Neural cell (in vitro differentiated cells): ENCODE measurements around the gene PLVAP. TPM values are rescaled to one million over a fixed set of nuclear protein-coding genes. Genes with fewer than 3 reads are reported as not detected.

ENCODE experiments used
- H2AFZ ChIP-seq: fragments of 200-600, 300-800 bp; sonication (generic), shearing (Covaris generic); 2 replicates; pipeline ENCODE4 v1.6.0; 2014; ENCODE audit warnings: low read depth, mild to moderate bottlenecking, antibody characterized with exemption, low read length, moderate library complexity
- H3F3A ChIP-seq: fragments of 200-600 bp; shearing (Covaris generic); 2 replicates; pipeline ENCODE4 v1.6.1; 2016; ENCODE audit warnings: mild to moderate bottlenecking, moderate library complexity, mixed read lengths, antibody characterized with exemption, low read length; ENCODE audit not compliant: insufficient read depth, poor library complexity, severe bottlenecking
- H3K27ac ChIP-seq: fragments of 200-600, 300-800 bp; sonication (generic), shearing (Covaris generic); 2 replicates; pipeline ENCODE4 v1.5.1; 2014; ENCODE audit warnings: mild to moderate bottlenecking, low read length, moderate library complexity
- H3K27me3 ChIP-seq: fragments of 300-800, 200-600 bp; sonication (generic), shearing (Covaris generic); 2 replicates; pipeline ENCODE4 v1.6.0; 2014; ENCODE audit warnings: mild to moderate bottlenecking, low read depth, low read length, moderate library complexity; ENCODE audit not compliant: insufficient read depth
- H3K36me3 ChIP-seq: fragments of 300-800, 200-600 bp; sonication (generic), shearing (Covaris generic); 2 replicates; pipeline ENCODE4 v1.5.1; 2014; ENCODE audit warnings: mild to moderate bottlenecking, antibody characterized with exemption, low read length, moderate library complexity; ENCODE audit not compliant: insufficient read depth
- H3K4me2 ChIP-seq: fragments of 300-800, 200-600 bp; sonication (generic), shearing (Covaris generic); 2 replicates; pipeline ENCODE4 v1.6.0; 2014; ENCODE audit warnings: mild to moderate bottlenecking, low read length
- H3K4me3 ChIP-seq: fragments of 300-800, 200-600 bp; sonication (generic), shearing (Covaris generic); 2 replicates; pipeline ENCODE4 v1.5.1; 2014; ENCODE audit warnings: mild to moderate bottlenecking, low read length, moderate library complexity
- H3K79me2 ChIP-seq: fragments of 200-600 bp; shearing (Covaris generic); replicated peaks from 2 replicates; pipeline ENCODE4 v1.6.0; 2014; ENCODE audit warnings: mild to moderate bottlenecking, low read length, moderate library complexity; ENCODE audit not compliant: insufficient read depth
- H3K9ac ChIP-seq: fragments of 300-800, 200-600 bp; sonication (generic), shearing (Covaris generic); 2 replicates; pipeline ENCODE4 v1.6.1; 2016; ENCODE audit warnings: mild to moderate bottlenecking, low read length, mixed read lengths
- H3K9me2 ChIP-seq: fragments of 200-600 bp; shearing (Covaris generic); 2 replicates; pipeline ENCODE4 v1.6.1; 2016; ENCODE audit warnings: mild to moderate bottlenecking, low read length, mixed read lengths; ENCODE audit not compliant: insufficient read depth
- H3K9me3 ChIP-seq: fragments of 200-600, 300-800 bp; sonication (generic), shearing (Covaris generic); 2 replicates; pipeline ENCODE4 v1.6.1; 2016; ENCODE audit warnings: mild to moderate bottlenecking, mixed run types, low read length, moderate library complexity, mixed read lengths
- H4K20me1 ChIP-seq: fragments of 200-600 bp; shearing (Covaris generic); 2 replicates; pipeline ENCODE4 v1.6.1; 2016; ENCODE audit warnings: mild to moderate bottlenecking, mixed run types; ENCODE audit not compliant: insufficient read depth
- EP300 ChIP-seq: fragments of 450-650 bp; conservative IDR thresholded peaks from 2 replicates; pipeline ENCODE4 v1.6.1; 2014; ENCODE audit warnings: antibody characterized with exemption, mild to moderate bottlenecking, moderate library complexity; ENCODE audit not compliant: poor library complexity, severe bottlenecking
- EZH2 ChIP-seq: fragments of 200-600, 300-800 bp; shearing (Covaris generic), sonication (generic); IDR thresholded peaks from 2 replicates; pipeline ENCODE4 v1.6.1; 2014; ENCODE audit warnings: antibody characterized with exemption, low read length, borderline replicate concordance, mild to moderate bottlenecking; ENCODE audit not compliant: insufficient read depth, poor library complexity, severe bottlenecking
- MXI1 ChIP-seq: fragments of 450-650 bp; conservative IDR thresholded peaks from 2 replicates; pipeline ENCODE4 v1.6.1; 2014; ENCODE audit warnings: antibody characterized with exemption, mild to moderate bottlenecking; ENCODE audit not compliant: poor library complexity, severe bottlenecking
- POLR2AphosphoS5 ChIP-seq: IDR thresholded peaks from 2 replicates; pipeline ENCODE4 v1.6.1; 2012
- RAD21 ChIP-seq: fragments of 450-650 bp; conservative IDR thresholded peaks from 2 replicates; pipeline ENCODE4 v1.6.1; 2014; ENCODE audit warnings: antibody characterized with exemption, mild to moderate bottlenecking, moderate library complexity
- SMC3 ChIP-seq: fragments of 450-650 bp; conservative IDR thresholded peaks from 2 replicates; pipeline ENCODE4 v1.6.1; 2014; ENCODE audit warnings: antibody characterized with exemption, mild to moderate bottlenecking, moderate library complexity; ENCODE audit not compliant: poor library complexity
- TAF1 ChIP-seq: IDR thresholded peaks from 2 replicates; pipeline ENCODE4 v1.6.1; 2012; ENCODE audit warnings: low read depth
- polyA plus RNA-seq: library from polyadenylated mRNA; depleted of rRNA; stranded (reverse); fragments of >200 nt; gene quantifications from 2 replicates; pipeline ENCODE4 v1.2.3, GENCODE V29; 2014
- TF ChIP-seq, protein P1 (sequence below): IDR thresholded peaks from 2 replicates; pipeline ENCODE4 v1.6.1; 2012; ENCODE audit warnings: borderline replicate concordance
- TF ChIP-seq, protein P2 (sequence below): fragments of 450-650 bp; IDR thresholded peaks from 2 replicates; pipeline ENCODE4 v1.5.1; 2014; ENCODE audit warnings: antibody characterized with exemption, mild to moderate bottlenecking, moderate library complexity; ENCODE audit not compliant: poor library complexity, severe bottlenecking

PLVAP gene
- polyA plus RNA-seq, 1 donor from 2014 or later = not detected

DNA sequence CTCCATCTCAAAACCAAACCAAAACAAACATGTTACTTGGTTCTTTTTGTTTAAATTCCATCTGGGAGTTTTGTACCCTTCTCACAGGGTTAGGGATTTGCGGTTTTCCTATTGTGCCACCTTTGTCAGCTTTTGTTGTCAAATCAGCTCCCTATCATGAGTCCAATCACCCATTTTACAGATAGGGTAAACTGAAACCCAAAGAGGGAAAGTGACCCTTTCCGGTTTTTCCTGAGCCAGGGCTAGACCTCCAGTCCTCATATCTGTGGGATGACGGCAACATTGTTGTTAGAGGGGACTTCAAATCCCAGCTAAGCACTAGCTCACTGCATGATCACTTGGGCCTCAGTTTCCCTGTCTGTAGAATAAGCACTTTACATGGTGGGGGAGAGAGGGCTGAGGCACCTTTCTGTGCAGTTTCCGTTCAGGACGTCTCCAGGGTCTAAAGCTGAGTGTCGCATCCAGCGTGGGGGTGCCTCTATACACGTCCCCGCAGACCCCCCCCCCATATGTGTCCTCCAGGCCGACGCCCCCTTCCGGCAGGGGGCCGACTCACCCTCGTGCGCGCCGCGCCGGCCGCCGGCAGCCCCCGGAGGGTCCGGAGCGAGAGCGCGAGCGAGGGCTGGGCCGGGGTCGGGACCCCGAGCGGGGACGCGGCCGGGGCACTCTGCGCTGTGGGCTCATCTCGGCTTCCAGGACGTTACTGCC, 13.0 kb upstream of the PLVAP start:
- Histone ChIP-seq H3K27ac (no peak overlapping the region), H3K9ac (no peak overlapping the region), H3K79me2 (no peaks in the 10 kb centered on the region), H3K9me2 (no peaks in the 10 kb centered on the region), H3K9me3 (peaks cover 5% of the 10 kb centered on the region), H3F3A (no peaks in the 10 kb centered on the region), H2AFZ (no peak overlapping the region), H3K36me3 (no peaks in the 10 kb centered on the region), H4K20me1 (no peaks in the 10 kb centered on the region), H3K27me3 (peaks cover 15% of the 10 kb centered on the region), H3K4me3 (peak overlapping the region; percentile 62), H3K4me2 (no peak overlapping the region)
- TF ChIP-seq RAD21 (no peak), SMC3 (no peak)

DNA sequence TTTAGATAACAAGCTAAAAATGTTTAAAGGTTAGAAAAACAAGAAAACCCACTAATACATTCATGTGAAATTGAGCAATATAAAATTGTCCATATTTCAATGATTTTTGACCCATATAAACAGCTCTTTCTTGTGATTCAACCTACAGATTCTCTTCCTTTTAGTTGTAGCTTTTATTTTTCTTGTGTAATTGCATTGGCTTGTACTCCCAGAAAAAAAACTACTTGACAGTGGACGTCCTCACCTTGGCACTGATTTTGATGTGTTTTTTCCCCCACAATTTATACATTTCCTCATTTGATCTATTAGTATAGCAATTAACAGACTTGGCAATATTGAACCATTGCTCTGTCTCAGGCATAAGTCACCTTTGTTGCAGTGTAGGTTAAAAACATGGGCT, 12.1 kb upstream of the PLVAP start:
- H2AFZ ChIP-seq = no peak overlapping the region
- peaks cover 5% of the 10 kb centered on the region for H3K9me3 ChIP-seq
- no peaks in the 10 kb centered on the region for H3F3A ChIP-seq
- H3K9me2 ChIP-seq = no peaks in the 10 kb centered on the region
- no peak overlapping the region for H3K9ac ChIP-seq
- no peak overlapping the region for H3K4me3 ChIP-seq
- peaks cover 15% of the 10 kb centered on the region for H3K27me3 ChIP-seq
- no peaks in the 10 kb centered on the region for H4K20me1 ChIP-seq
- TF ChIP-seq EP300 (no peak), MXI1 (no peak), RAD21 (no peak), SMC3 (no peak), EZH2 (no peak), POLR2AphosphoS5 (no peak), TAF1 (no peak)
- TF ChIP-seq, protein P1, sequence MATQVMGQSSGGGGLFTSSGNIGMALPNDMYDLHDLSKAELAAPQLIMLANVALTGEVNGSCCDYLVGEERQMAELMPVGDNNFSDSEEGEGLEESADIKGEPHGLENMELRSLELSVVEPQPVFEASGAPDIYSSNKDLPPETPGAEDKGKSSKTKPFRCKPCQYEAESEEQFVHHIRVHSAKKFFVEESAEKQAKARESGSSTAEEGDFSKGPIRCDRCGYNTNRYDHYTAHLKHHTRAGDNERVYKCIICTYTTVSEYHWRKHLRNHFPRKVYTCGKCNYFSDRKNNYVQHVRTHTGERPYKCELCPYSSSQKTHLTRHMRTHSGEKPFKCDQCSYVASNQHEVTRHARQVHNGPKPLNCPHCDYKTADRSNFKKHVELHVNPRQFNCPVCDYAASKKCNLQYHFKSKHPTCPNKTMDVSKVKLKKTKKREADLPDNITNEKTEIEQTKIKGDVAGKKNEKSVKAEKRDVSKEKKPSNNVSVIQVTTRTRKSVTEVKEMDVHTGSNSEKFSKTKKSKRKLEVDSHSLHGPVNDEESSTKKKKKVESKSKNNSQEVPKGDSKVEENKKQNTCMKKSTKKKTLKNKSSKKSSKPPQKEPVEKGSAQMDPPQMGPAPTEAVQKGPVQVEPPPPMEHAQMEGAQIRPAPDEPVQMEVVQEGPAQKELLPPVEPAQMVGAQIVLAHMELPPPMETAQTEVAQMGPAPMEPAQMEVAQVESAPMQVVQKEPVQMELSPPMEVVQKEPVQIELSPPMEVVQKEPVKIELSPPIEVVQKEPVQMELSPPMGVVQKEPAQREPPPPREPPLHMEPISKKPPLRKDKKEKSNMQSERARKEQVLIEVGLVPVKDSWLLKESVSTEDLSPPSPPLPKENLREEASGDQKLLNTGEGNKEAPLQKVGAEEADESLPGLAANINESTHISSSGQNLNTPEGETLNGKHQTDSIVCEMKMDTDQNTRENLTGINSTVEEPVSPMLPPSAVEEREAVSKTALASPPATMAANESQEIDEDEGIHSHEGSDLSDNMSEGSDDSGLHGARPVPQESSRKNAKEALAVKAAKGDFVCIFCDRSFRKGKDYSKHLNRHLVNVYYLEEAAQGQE = no peak
- TF ChIP-seq, protein P2, sequence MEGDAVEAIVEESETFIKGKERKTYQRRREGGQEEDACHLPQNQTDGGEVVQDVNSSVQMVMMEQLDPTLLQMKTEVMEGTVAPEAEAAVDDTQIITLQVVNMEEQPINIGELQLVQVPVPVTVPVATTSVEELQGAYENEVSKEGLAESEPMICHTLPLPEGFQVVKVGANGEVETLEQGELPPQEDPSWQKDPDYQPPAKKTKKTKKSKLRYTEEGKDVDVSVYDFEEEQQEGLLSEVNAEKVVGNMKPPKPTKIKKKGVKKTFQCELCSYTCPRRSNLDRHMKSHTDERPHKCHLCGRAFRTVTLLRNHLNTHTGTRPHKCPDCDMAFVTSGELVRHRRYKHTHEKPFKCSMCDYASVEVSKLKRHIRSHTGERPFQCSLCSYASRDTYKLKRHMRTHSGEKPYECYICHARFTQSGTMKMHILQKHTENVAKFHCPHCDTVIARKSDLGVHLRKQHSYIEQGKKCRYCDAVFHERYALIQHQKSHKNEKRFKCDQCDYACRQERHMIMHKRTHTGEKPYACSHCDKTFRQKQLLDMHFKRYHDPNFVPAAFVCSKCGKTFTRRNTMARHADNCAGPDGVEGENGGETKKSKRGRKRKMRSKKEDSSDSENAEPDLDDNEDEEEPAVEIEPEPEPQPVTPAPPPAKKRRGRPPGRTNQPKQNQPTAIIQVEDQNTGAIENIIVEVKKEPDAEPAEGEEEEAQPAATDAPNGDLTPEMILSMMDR = no peak
- no peak overlapping the region for H3K27ac ChIP-seq
- H3K36me3 ChIP-seq = no peaks in the 10 kb centered on the region
- no peaks in the 10 kb centered on the region for H3K79me2 ChIP-seq
- H3K4me2 ChIP-seq = no peak overlapping the region
